Activated CD8-positive, alpha-beta memory T cell treated with anti-CD3 and anti-CD28 coated beads for 24 hours (primary cell): Measurements from ENCODE around the gene MSH6.

Experiments
- DNase-seq: peaks from one replicate; pipeline ENCODE4 v3.0.0-alpha.2; 2020

MSH6 gene

DNA sequence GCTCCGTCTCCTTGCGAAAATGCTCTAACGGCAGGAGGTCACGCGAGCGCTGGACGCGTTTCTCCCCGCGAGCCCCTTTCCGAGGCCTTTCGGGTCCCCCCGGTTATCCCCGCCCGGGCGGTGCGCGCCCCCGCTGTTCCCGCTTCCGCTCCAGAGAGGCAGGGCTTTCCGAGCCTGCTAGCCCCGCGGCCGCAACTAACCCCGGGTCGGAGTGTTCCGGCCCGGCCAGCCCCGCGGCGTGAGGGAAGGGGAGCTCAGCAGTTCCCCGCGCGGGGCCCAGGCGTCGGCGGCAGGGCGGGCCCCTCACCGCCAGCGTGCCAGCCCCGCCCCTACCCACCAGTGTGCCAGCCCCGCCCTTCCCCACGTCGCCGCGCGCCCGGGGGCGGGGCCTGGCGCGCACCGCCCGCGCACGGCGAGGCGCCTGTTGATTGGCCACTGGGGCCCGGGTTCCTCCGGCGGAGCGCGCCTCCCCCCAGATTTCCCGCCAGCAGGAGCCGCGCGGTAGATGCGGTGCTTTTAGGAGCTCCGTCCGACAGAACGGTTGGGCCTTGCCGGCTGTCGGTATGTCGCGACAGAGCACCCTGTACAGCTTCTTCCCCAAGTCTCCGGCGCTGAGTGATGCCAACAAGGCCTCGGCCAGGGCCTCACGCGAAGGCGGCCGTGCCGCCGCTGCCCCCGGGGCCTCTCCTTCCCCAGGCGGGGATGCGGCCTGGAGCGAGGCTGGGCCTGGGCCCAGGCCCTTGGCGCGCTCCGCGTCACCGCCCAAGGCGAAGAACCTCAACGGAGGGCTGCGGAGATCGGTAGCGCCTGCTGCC is at the start of gene MSH6:
MSH6 (plus strand) TSS at position 475 of the 815 bp plus-strand sequence; CDS start at position 564, 89 bp downstream.
- peak; percentile 94 for DNase-seq

DNA sequence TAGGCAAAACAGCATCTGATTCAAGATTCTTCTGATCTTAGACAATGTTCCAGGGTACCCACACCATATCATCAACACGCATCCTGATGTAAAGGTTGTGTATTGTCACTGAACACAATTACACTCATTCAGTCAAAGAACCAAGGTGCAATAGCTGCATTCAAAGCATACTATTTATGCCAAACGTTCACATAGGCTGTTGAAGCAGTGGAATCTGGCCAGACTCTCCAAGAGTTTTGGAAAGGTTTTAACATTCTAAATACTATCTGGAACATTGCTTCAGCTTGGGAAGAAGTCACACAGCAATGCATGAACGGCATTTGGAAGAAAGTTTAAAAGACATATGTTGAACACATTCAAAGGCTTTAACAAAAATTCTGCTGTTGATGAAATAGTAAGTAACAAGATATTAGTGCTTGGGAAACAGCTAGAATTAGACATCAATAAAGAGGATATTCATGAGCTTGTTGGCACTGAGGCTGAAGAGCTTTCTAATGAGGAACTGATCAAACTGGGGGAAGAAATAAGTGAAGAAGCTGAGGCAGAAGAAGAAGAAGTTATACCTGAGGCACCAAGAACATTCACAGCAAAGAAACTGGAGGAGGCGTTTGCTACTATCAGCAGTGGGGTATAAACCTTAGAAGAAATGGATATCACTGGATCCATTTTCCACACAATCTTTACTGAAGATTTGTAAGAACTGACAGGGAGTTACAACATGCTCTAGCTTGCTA is 47.6 kb upstream of the MSH6 start:
- DNase-seq = no peak

DNA sequence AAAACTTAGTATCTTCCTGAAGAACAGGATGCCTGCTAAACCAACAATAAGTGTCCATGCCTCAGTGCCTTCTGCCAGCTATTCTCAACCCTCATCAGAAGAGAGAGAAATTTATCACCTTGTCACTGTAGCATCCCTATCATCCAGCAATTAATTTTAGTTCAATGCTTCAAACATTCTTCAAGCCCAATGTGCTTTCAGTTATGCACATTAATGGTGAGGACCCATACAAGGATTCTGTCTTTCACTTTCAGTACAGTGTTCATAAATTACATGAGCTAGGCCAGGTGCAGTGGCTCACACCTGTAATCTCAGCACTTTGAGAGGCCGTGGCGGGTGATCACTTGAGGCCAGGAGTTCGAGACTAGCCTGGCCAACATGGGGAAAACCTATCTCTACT is 47.0 kb upstream of the MSH6 start:
- DNase-seq = no peak

GRCh38 chr2:47737191-47737975 is 45.6 kb upstream of the MSH6 start:
- DNase-seq = no peak

DNA sequence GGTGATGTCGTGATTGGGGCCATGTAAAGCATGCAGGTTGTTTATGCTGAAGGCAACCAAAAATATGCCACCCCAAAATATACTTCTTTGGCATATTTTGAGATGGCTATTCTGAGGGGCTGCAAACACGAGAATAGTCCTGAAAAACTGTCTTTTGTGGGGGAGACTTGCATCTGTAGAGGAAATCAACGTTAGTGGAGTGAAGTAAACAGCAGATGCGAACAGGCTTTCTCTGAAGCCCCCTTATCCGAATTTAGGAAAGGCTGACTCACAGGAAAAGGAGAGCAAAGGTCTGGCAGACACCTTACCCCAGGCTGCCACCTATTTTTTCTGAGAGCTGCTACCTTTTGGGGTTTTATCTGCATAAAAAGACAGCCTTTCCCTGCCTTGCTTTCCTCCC is 44.6 kb upstream of the MSH6 start:
- DNase-seq = no peak

- no peak for DNase-seq
Observed at GRCh38 chr2:47741101-47741500, 41.8 kb upstream of the MSH6 start.

GRCh38 chr2:47741637-47742036 is 41.3 kb upstream of the MSH6 start:
- DNase-seq = no peak

- no peak for DNase-seq
Observed at GRCh38 chr2:47744074-47744473, 38.9 kb upstream of the MSH6 start.

- DNase-seq = no peak
Observed at GRCh38 chr2:47747878-47748277, 35.1 kb upstream of the MSH6 start.

GRCh38 chr2:47751856-47752414 is 31.0 kb upstream of the MSH6 start:
- DNase-seq = no peak

DNA sequence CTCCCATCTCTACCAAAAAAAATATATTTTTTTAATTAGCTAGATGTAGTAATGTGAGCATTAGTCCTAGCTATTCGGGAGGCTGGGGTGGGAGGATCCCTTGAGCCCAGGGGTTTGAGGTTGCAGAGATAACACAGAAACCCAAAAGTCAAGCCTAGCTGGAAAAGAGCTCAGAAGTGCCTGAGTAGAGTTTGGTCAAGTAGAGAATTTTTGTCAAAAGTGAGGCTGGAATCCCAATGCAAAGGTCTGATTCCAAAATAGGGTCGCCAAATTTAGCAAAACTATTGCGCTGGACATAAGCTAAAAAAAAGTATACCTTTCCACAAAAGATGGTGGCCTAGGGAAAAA is 15.5 kb upstream of the MSH6 start:
- DNase-seq = no peak

- DNase-seq = peak; percentile 93
Observed at GRCh38 chr2:47767880-47768609, 14.9 kb upstream of the MSH6 start.

DNA sequence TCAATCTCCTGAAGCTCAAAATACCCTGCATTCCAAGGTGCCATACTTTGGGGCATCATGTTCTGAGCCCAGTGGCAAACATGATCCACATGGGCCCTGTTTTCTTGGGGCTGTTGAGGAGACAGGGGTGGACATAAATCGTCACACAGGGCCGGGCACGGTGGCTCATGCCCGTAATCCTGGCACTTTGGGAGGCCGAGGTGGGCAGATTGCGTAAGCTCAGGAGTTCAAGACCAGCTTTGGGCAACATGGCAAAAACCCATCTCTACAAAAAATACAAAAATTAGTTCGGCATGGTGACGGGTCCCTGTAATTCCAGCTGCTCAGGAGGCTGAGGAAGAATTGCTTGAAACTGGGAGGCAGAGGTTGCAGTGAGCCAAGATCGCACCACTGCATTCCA is 13.6 kb upstream of the MSH6 start:
- no peak for DNase-seq

DNA sequence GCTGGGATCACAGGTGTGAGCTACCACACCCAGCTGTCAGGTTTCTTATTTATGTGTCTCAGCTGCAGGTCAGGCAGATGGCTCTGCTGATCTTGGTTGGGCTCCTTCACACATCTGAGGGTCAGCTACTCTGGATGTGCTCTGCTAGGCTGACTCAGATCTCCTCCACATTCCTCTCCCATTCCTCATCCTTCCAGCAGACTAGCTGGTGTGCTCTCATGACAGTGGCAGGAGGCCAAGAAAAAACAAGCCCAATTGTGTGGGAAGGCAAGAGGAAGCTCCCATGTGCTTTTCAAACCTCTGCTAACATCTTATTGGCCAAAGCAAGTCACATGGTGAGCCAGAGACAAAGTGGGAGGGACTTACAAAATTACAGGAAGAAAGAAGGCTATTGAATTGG is 11.7 kb upstream of the MSH6 start:
- no peak for DNase-seq

- DNase-seq = no peak
Observed at GRCh38 chr2:47772343-47772742, 10.6 kb upstream of the MSH6 start.

GRCh38 chr2:47774567-47774966 is 8.4 kb upstream of the MSH6 start:
- no peak for DNase-seq

GRCh38 chr2:47777277-47777937 is 5.5 kb upstream of the MSH6 start:
- no peak for DNase-seq

DNA sequence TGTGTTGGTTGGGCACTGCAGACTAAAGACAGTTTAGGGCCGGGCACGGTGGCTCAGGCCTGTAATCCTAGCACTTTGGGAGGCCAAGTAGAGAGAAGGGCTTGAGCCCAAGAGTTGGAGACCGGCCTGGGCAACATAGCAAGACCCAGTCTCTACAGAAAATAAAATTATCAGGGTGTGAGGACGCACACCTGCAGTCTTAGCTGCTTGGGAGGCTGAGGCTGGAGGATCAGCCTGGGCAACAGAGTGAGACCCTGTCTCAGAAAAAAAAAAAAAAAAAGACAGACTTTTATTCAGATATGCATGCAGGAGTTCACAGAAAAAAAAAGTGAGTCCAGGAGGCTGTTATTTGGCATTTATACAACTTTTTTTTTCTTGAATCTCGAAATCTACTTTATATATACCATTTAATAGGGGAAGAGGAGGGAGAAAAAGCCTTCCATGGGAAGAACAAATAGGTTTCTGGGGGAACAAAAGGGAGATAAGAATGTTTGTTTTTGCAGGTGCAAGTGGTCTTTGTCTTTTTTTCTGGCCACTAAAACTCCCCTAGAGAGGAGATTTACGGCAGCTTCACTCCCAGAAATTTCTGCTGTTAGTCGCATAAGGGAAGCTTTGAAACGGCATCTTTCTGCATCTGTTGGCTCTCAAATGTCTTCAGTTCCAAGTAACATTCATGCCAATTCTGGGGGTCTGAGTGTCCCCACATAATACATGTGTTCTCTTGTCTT is 4.1 kb upstream of the MSH6 start:
- no peak for DNase-seq

- DNase-seq = no peak
Observed at GRCh38 chr2:47779426-47779790, 3.5 kb upstream of the MSH6 start.

DNA sequence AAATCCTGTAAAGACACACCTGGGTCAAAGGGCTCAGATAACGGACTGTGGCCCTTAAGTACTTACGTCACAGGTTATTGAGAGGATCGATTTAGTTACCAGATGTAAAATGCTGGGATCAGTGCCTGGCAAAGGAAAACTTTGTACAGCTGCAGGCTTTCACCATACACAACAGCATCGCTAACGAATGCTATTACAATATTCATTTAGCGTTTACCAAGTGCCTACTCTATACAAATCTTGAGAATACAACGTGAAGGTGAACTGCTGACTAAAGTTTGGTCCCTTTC is 619 bp upstream of the MSH6 start:
- no peak for DNase-seq

- DNase-seq = peak; percentile 81
Observed at GRCh38 chr2:47783486-47784351, 774 bp downstream of the MSH6 start.
